ENCODE results near the gene VEZF1.

- TF ChIP-seq EZH2 (IDR thresholded peaks at IDR 0.05; ENCODE audit: borderline replicate concordance, insufficient read depth, low read depth, low read length, poor library complexity, severe bottlenecking) (no peak), CTCF (IDR thresholded peaks at IDR 0.05) (no peak)
Observed at GRCh38 chr17:57959929-57960328, 28.1 kb downstream of the VEZF1 start.

Measured in B cell (primary cell).